Esophagus muscularis mucosa (tissue), 4 donors: ENCODE results near the gene ADK. TPM values are rescaled to one million over a fixed set of nuclear protein-coding genes. Genes with fewer than 3 reads are reported as not detected.

Experiments used
- DNase-seq: peaks from one replicate; pipeline ENCODE4 v3.0.0-alpha.2; 2017; ENCODE audit errors: extremely low spot score
- H3K27ac ChIP-seq, 4 donors: fragments of 200-600 bp; sonication (generic); replicated peaks in 1 of 4; 1 replicate in 3 of 4; 2 replicates in 1 of 4; pipeline ENCODE4 v1.5.1; 2016 to 2019; ENCODE audit warnings: mild to moderate bottlenecking in 1 of 4
- H3K27me3 ChIP-seq, 4 donors: fragments of 200-600 bp; sonication (generic); one replicate each; pipeline versions ENCODE4 v1.5.1 to v1.6.0; 2016 to 2019
- H3K36me3 ChIP-seq, 4 donors: fragments of 200-600 bp; sonication (generic); one replicate each; pipeline ENCODE4 v1.5.1; 2016 to 2019
- H3K4me1 ChIP-seq, 4 donors: fragments of 200-600 bp; sonication (generic); one replicate each; pipeline ENCODE4 v1.5.1; 2016 to 2019
- H3K4me3 ChIP-seq, 4 donors: fragments of 200-600 bp; sonication (generic); 1 replicate in 2 of 4; 2 replicates in 2 of 4; pipeline ENCODE4 v1.5.1; 2016 to 2019; ENCODE audit warnings: mild to moderate bottlenecking in 4 of 4, moderate library complexity in 1 of 4
- H3K9me3 ChIP-seq, 4 donors: fragments of 200-600 bp; sonication (generic); 1 replicate in 3 of 4; 2 replicates in 1 of 4; pipeline ENCODE4 v1.5.1; 2016 to 2019
- EP300 ChIP-seq: sonication (generic); formaldehyde crosslinking; IDR thresholded peaks from one replicate; pipeline ENCODE4 v1.6.1; 2017; ENCODE audit warnings: antibody characterized with exemption
- POLR2A ChIP-seq: fragments of 450-650 bp; IDR thresholded peaks from one replicate; pipeline ENCODE4 v1.6.1; 2017; ENCODE audit warnings: antibody characterized with exemption, moderate library complexity, mild to moderate bottlenecking, low read depth
- POLR2AphosphoS5 ChIP-seq, 2 donors: sonication (generic); formaldehyde crosslinking; IDR thresholded peaks; one replicate each; pipeline ENCODE4 v1.6.1; 2017; ENCODE audit warnings: antibody characterized with exemption in 2 of 2
- WGBS: methylation state at CpG from one replicate; pipeline ENCODE4 v1.1.5; 2018; 5-methylcytosine and 5-hydroxymethylcytosine counted together
- intact Hi-C: fragments of 100-400 bp; cut with DNase I; formaldehyde crosslinking; loops from one replicate; pipeline ENCODE4 v1.15.1; 2023
- total RNA-seq, 4 donors: library from RNA; depleted of rRNA; stranded (reverse); fragments of >200 nt; gene quantifications; one replicate each; pipeline versions ENCODE4 v1.1.0 to v1.2.1, GENCODE V29; 2016
- TF ChIP-seq, protein P1 (sequence below), 3 experiments: fragments of 200-600 bp in 2 of 3; fragments of 450-650 bp in 1 of 3; sonication (generic) in 2 of 3; IDR thresholded peaks; one replicate each; pipeline ENCODE4 v1.5.1; 2017 to 2019; ENCODE audit warnings: antibody characterized with exemption in 3 of 3, mild to moderate bottlenecking in 2 of 3, moderate library complexity in 1 of 3

ADK gene
- total RNA-seq, 4 donors from 2014 or later = 20.2 to 23.3 (median 21.2) TPM

DNA sequence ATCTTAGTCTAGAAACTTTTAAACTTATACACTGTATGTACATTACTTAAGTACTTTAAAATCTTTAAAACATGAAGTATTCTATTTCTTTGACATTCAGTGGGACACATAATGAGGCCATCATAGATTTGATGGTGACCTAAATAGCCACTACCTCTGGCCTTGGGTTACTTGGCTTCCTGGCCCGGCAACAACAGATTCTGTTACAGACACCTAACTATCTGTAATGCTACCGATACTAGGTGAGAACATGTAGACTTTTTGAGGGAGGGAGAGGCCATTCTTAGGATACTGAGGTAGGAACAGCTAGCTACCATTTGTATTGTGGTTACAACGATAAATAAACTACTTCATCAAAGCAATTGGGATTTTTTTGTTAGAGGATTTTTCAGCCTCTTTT, 520.7 kb downstream of the ADK start:
- 96% methylated on average over 3 of the region's 3 CpGs for WGBS
- no peak for DNase-seq
- intact Hi-C loops = no loop called here
- TF ChIP-seq, protein P1, sequence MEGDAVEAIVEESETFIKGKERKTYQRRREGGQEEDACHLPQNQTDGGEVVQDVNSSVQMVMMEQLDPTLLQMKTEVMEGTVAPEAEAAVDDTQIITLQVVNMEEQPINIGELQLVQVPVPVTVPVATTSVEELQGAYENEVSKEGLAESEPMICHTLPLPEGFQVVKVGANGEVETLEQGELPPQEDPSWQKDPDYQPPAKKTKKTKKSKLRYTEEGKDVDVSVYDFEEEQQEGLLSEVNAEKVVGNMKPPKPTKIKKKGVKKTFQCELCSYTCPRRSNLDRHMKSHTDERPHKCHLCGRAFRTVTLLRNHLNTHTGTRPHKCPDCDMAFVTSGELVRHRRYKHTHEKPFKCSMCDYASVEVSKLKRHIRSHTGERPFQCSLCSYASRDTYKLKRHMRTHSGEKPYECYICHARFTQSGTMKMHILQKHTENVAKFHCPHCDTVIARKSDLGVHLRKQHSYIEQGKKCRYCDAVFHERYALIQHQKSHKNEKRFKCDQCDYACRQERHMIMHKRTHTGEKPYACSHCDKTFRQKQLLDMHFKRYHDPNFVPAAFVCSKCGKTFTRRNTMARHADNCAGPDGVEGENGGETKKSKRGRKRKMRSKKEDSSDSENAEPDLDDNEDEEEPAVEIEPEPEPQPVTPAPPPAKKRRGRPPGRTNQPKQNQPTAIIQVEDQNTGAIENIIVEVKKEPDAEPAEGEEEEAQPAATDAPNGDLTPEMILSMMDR (IDR thresholded peaks at IDR 0.05) = no peak
- TF ChIP-seq EP300 = no peak
- TF ChIP-seq POLR2AphosphoS5 (IDR thresholded peaks at IDR 0.05) = no peak
- no peak for TF ChIP-seq POLR2A
- no peaks in the 10 kb centered on the region for H3K9me3 ChIP-seq
- H3K4me1 ChIP-seq = peaks cover 0 to 10% (median 0%) of the 10 kb centered on the region in 4 donors
- H3K4me3 ChIP-seq = no peak overlapping the region
- no peaks in the 10 kb centered on the region for H3K27me3 ChIP-seq
- peaks cover 0 to 12% (median 0%) of the 10 kb centered on the region in 4 donors for H3K36me3 ChIP-seq
- H3K27ac ChIP-seq = no peak overlapping the region

DNA sequence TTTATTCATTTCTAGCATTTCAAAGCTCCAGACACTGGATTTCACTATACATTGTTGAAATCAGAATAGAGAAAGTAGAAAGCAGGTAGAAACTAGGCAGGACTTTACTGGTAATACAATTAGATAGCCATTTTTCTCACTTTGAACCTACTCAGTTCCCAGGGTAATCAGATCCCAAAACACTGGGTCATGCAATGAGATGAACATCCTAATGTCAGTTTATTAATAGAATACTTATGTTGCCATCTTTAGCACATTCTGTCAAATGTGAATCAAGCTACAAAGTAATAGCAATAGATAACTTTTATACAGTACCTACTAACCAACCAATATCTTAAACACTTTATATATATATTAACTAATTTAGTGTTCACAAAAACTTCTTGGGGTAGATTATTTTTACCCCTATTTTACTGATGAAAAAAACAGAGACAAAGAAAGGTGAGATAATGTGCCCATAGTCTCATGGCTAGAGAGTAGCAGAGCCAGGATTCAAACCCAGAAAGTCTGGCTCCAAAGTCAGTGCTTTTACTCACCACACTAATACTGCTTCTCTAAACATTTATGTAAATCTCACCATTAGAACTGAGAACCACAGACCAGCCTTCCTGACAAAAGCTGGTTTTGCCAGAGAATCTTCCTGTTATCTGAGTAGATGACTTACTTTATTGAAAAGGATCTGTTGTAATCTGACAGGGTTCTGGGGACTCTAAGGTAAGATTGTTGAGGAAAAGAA, 521.6 kb downstream of the ADK start:
- TF ChIP-seq, protein P1 (IDR thresholded peaks at IDR 0.05) = no peak
- no peak for TF ChIP-seq POLR2AphosphoS5 (IDR thresholded peaks at IDR 0.05)
- no peak for TF ChIP-seq EP300
- no peak for TF ChIP-seq POLR2A
- Histone ChIP-seq H3K9me3 (no peaks in the 10 kb centered on the region), H3K27me3 (no peaks in the 10 kb centered on the region), H3K4me1 (peaks cover 0 to 10% (median 0%) of the 10 kb centered on the region in 4 donors), H3K36me3 (peaks cover 0 to 16% (median 0%) of the 10 kb centered on the region in 4 donors), H3K4me3 (no peak overlapping the region), H3K27ac (no peak overlapping the region)
- intact Hi-C loops = no loop called here
- no peak for DNase-seq

DNA sequence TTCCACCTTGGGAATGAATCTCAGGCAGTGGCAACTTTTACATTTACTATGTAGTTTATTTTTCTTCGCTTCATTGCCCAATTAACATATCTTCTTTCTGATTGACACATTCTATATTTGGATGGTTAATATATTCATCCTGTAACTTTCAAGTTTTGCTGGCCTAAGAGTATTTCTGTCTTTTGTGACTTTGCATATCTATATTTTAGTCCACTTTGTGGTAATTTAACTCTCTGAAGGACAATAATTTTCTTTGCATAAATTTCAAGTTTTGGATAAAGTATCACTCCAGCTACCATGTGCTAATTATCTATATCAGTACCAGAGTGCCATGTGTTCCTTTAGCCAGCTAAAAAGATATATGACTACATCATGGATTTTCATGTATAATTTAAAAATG, 523.9 kb downstream of the ADK start:
- intact Hi-C loops = no loop called here
- Histone ChIP-seq H3K36me3 (peaks cover 0 to 16% (median 0%) of the 10 kb centered on the region in 4 donors), H3K4me3 (no peak overlapping the region), H3K27ac (no peak overlapping the region), H3K9me3 (no peaks in the 10 kb centered on the region), H3K4me1 (peaks cover 0 to under 1% (median 0%) of the 10 kb centered on the region in 4 donors), H3K27me3 (no peaks in the 10 kb centered on the region)
- DNase-seq = no peak
- TF ChIP-seq, protein P1 (IDR thresholded peaks at IDR 0.05) = no peak
- TF ChIP-seq POLR2AphosphoS5 (IDR thresholded peaks at IDR 0.05) = no peak
- TF ChIP-seq POLR2A = no peak
- TF ChIP-seq EP300 = no peak
- WGBS = 100% methylated on average over 1 of the region's 1 CpG

DNA sequence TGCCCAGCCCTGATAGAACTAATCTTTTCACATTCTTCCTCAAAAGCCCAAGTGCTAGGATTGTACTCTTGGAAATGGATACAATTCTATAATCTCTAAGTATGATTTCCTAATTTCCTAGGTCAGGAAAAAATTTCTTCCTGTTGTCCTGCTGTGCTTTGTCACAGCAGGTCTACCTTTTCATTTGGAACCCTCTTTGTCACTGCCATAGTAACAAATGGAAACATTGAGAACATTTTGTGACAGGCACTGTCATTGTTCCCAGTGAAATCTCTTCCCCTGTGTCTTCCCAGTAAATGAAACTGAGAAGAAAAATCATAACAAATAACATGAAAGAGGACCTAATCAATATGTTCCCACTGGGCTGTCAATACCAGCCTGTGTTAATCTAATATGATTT, 524.5 kb downstream of the ADK start:
- H3K9me3 ChIP-seq = no peaks in the 10 kb centered on the region
- no peaks in the 10 kb centered on the region for H3K27me3 ChIP-seq
- H3K4me1 ChIP-seq = no peaks in the 10 kb centered on the region
- no peak for TF ChIP-seq POLR2AphosphoS5 (IDR thresholded peaks at IDR 0.05)
- no peak for TF ChIP-seq POLR2A
- TF ChIP-seq, protein P1 (IDR thresholded peaks at IDR 0.05) = no peak
- TF ChIP-seq EP300 = no peak
- H3K4me3 ChIP-seq = no peak overlapping the region
- no peak overlapping the region for H3K27ac ChIP-seq
- H3K36me3 ChIP-seq = peaks cover 0 to 16% (median 0%) of the 10 kb centered on the region in 4 donors
- DNase-seq = no peak
- intact Hi-C loops = no loop called here

DNA sequence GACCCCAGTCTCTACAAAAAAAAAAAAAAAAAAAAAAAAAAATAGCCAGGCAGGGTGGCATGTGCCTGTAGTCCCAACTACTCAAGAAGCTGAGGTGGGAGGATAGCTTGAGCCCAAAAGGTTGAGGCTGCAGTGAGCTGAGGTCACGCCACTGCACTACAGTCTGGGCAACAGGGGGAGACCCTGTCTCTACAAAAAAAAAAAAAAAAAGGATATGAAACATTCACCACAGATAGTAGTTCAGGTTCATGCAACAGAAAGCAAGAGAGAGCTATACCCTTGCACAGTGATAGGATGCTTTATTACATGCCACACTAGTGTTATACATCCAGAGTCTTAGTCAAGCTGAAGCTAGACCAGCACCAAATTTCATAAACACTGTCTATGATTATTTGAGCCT, 526.9 kb downstream of the ADK start:
- peaks cover 0 to 16% (median 0%) of the 10 kb centered on the region in 4 donors for H3K36me3 ChIP-seq
- no peak overlapping the region for H3K27ac ChIP-seq
- intact Hi-C loops = no loop called here
- H3K4me3 ChIP-seq = no peak overlapping the region
- TF ChIP-seq EP300 = no peak
- no peak for TF ChIP-seq POLR2A
- no peak for TF ChIP-seq POLR2AphosphoS5 (IDR thresholded peaks at IDR 0.05)
- TF ChIP-seq, protein P1 (IDR thresholded peaks at IDR 0.05) = no peak
- 91% methylated on average over 1 of the region's 1 CpG for WGBS
- DNase-seq = no peak
- H3K27me3 ChIP-seq = no peaks in the 10 kb centered on the region
- no peaks in the 10 kb centered on the region for H3K4me1 ChIP-seq
- H3K9me3 ChIP-seq = no peaks in the 10 kb centered on the region
